PFSK-1 (cell line): Measurements from ENCODE around the gene CCDC86.

Experiments
- FOXP2 ChIP-seq: optimal IDR thresholded peaks from 2 replicates; pipeline ENCODE3; 2011; ENCODE audit warnings: borderline replicate concordance, control low read depth, inconsistent platforms; ENCODE audit not compliant: insufficient read depth; ENCODE audit errors: extremely low read length, extremely low read depth
- POLR2AphosphoS5 ChIP-seq: IDR thresholded peaks from 2 replicates; pipeline ENCODE4 v1.6.1; 2012; ENCODE audit warnings: low read depth, mild to moderate bottlenecking, control low read depth, low read length, moderate library complexity
- SIN3A ChIP-seq: IDR thresholded peaks from 2 replicates; pipeline ENCODE4 v1.6.1; 2012; ENCODE audit warnings: mild to moderate bottlenecking, low read length, moderate library complexity, borderline replicate concordance; ENCODE audit not compliant: insufficient read depth
- TAF1 ChIP-seq: IDR thresholded peaks from 2 replicates; pipeline ENCODE4 v1.6.1; 2012; ENCODE audit warnings: low read length, control low read depth, borderline replicate concordance; ENCODE audit not compliant: insufficient read depth
- TF ChIP-seq, protein P1 (sequence below), 2 experiments: IDR thresholded peaks; 2 replicates each; pipeline versions ENCODE4 v1.6.1 to v1.8.0; 2011 to 2012; ENCODE audit warnings: low read depth in 2 of 2, low read length in 2 of 2, control low read depth in 1 of 2, inconsistent platforms in 1 of 2, mild to moderate bottlenecking in 1 of 2, moderate library complexity in 1 of 2; ENCODE audit not compliant: insufficient read depth in 1 of 2

DNA sequence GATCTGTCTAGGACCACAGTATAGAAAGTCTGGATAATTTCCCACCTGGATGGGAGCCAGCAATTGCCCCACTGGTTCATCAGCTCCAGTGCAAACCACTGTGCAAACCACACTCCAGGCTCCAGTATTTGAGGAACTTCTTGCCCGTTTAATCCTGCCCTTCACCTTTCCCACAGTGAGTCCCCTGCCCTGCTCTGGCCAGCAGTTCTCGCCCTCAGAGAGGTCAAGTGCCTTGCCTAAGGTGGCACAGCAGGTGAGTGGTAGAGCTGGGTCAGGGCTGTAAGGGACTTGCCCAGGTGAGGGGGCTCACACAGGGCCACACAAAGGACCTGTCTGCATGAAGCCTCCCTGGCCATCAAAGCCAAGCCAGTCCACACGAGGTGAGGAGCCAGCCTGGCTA is 32.7 kb upstream of the CCDC86 start:
- TF ChIP-seq, protein P1, sequence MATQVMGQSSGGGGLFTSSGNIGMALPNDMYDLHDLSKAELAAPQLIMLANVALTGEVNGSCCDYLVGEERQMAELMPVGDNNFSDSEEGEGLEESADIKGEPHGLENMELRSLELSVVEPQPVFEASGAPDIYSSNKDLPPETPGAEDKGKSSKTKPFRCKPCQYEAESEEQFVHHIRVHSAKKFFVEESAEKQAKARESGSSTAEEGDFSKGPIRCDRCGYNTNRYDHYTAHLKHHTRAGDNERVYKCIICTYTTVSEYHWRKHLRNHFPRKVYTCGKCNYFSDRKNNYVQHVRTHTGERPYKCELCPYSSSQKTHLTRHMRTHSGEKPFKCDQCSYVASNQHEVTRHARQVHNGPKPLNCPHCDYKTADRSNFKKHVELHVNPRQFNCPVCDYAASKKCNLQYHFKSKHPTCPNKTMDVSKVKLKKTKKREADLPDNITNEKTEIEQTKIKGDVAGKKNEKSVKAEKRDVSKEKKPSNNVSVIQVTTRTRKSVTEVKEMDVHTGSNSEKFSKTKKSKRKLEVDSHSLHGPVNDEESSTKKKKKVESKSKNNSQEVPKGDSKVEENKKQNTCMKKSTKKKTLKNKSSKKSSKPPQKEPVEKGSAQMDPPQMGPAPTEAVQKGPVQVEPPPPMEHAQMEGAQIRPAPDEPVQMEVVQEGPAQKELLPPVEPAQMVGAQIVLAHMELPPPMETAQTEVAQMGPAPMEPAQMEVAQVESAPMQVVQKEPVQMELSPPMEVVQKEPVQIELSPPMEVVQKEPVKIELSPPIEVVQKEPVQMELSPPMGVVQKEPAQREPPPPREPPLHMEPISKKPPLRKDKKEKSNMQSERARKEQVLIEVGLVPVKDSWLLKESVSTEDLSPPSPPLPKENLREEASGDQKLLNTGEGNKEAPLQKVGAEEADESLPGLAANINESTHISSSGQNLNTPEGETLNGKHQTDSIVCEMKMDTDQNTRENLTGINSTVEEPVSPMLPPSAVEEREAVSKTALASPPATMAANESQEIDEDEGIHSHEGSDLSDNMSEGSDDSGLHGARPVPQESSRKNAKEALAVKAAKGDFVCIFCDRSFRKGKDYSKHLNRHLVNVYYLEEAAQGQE (IDR thresholded peaks at IDR 0.05; ENCODE audit: insufficient read depth in 1 of 2, low read depth in 2 of 2, low read length in 2 of 2), result no peak
- TF ChIP-seq POLR2AphosphoS5 (no peak), SIN3A (no peak), TAF1 (no peak), FOXP2 (no peak)
